ENCODE results near the gene NFATC3.
"Not testable (repeated sequence)": the region's sequence is repeated elsewhere in the genome, so short reads cannot be mapped to it uniquely, and the experiment has no call there.

NFATC3 gene

GRCh38 chr16:68090130-68090529, 5.0 kb downstream of the NFATC3 start:
- DNase-seq: no peak

GRCh38 chr16:68090533-68090932, 5.4 kb downstream of the NFATC3 start:
- DNase-seq: no peak

GRCh38 chr16:68091380-68092261, 6.5 kb downstream of the NFATC3 start:
- DNase-seq: no peak

- not testable (repeated sequence) for DNase-seq
Measured at GRCh38 chr16:68092275-68092674, 7.1 kb downstream of the NFATC3 start.

- no peak for DNase-seq
Measured at GRCh38 chr16:68093816-68094613, 8.8 kb downstream of the NFATC3 start.

GRCh38 chr16:68094614-68094934, 9.4 kb downstream of the NFATC3 start:
- DNase-seq: no peak

- no peak for DNase-seq
Measured at GRCh38 chr16:68096491-68096890, 11.3 kb downstream of the NFATC3 start.

GRCh38 chr16:68097088-68097487, 11.9 kb downstream of the NFATC3 start:
- DNase-seq: no peak

- no peak for DNase-seq
Measured at GRCh38 chr16:68097895-68098294, 12.7 kb downstream of the NFATC3 start.

GRCh38 chr16:68100488-68100887, 15.3 kb downstream of the NFATC3 start:
- DNase-seq: no peak

- DNase-seq: no peak
Measured at GRCh38 chr16:68105611-68106010, 20.4 kb downstream of the NFATC3 start.

GRCh38 chr16:68107230-68107928, 22.2 kb downstream of the NFATC3 start:
- DNase-seq: not testable (repeated sequence)

GRCh38 chr16:68109156-68109555, 24.0 kb downstream of the NFATC3 start:
- not testable (repeated sequence) for DNase-seq

GRCh38 chr16:68110611-68111010, 25.4 kb downstream of the NFATC3 start:
- DNase-seq: not testable (repeated sequence)

- no peak for DNase-seq
Measured at GRCh38 chr16:68111379-68111778, 26.2 kb downstream of the NFATC3 start.

- no peak for DNase-seq
Measured at GRCh38 chr16:68113059-68113761, 28.0 kb downstream of the NFATC3 start.

GRCh38 chr16:68113765-68114240, 28.6 kb downstream of the NFATC3 start:
- DNase-seq: no peak

- DNase-seq: not testable (repeated sequence)
Measured at GRCh38 chr16:68114939-68115338, 29.8 kb downstream of the NFATC3 start.

GRCh38 chr16:68115851-68116250, 30.7 kb downstream of the NFATC3 start:
- DNase-seq: no peak

GRCh38 chr16:68116256-68116867, 31.2 kb downstream of the NFATC3 start:
- no peak for DNase-seq

- DNase-seq: no peak
Measured at GRCh38 chr16:68117884-68118283, 32.7 kb downstream of the NFATC3 start.

- not testable (repeated sequence) for DNase-seq
Measured at GRCh38 chr16:68118954-68119353, 33.8 kb downstream of the NFATC3 start.
